HG03342 (cell line): ENCODE data around the gene SOX6.
"Not testable (repeated sequence)": the region's sequence is repeated elsewhere in the genome, so short reads cannot be mapped to it uniquely, and the experiment has no call there.

Experiments
- ATAC-seq: cut with Tn5 transposase; IDR thresholded peaks from one replicate; pipeline ENCODE4 v1.9.1; 2021; ENCODE audit warnings: mild to moderate bottlenecking, moderate library complexity; ENCODE audit not compliant: unreplicated experiment

The SOX6 gene

GRCh38 chr11:16111690-16112089 is 244.7 kb downstream of the SOX6 start:
- ATAC-seq, result no peak

DNA sequence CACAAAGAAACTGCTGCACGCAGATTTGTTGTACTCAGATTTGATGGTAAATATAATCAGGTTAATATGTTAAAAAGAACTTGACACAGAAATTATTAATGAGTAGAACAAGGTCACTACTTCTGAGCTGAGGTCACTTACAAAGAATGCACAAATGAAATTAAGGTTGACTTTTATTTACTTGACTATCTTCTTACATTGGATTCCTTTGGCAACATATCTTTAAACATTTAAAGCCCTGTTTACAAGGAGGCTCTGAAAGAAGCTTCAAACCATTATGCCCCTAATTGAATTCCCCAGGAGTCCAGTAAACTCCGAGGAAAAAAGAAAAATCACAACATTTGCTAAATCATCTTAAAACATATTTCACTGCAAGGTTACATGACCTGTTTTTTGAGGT is 245.5 kb downstream of the SOX6 start:
- ATAC-seq, result no peak

- ATAC-seq, result no peak
Measured at GRCh38 chr11:16099343-16099900, 256.9 kb downstream of the SOX6 start.

DNA sequence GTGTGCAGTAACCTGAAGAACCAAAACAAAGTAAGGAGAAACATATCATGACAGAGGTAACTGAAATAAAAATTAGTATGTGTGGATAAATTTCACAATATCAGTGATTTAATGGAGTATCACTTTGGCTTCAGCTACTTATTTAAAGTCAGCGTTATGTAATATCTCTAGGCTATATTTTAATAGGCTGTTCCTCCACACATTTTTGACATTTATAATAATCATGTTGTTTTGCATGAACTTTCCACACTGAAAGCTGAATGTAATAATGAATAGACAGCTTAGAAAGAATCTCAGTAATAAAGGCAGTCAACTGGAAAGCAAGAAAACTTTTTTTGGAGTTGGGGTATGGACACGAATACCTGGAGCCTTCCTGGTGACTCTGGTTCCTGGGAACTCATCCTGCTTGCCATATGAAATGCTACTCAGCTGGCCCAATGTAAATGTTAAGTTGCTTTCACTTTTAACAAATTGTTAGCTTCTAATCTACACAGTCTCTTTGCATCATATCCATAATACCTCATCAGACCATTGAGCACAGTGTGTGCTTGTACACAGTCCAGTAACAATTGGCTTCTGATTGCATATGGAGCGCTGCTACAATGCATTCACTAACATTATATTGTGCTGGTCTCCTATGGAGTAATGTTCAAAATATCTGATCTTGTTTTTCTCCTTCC is 257.7 kb downstream of the SOX6 start:
- no peak for ATAC-seq

DNA sequence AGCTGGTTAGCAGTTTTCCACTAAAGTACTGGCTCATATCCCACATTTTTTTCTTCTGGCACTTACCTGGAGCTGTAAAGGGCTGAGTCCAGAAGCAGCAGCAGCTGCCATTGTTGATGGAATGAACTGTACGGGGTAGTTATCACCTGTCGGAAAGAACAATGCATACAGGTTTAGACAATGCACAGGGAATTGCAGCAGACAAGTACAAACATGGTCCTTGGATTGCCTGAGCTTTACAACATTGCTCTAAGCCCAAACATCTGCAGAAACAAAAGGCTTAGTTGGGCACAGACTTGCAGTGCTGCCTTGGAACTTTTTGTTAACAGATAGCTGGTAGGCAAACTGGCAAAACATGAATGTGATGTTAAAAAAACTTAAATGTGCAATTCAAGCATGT is 258.8 kb downstream of the SOX6 start:
- ATAC-seq, result no peak

- ATAC-seq, result no peak
Measured at GRCh38 chr11:16096336-16096735, 260.0 kb downstream of the SOX6 start.

GRCh38 chr11:16095756-16096155 is 260.6 kb downstream of the SOX6 start:
- no peak for ATAC-seq

- ATAC-seq, result no peak
Measured at GRCh38 chr11:16093889-16094653, 262.3 kb downstream of the SOX6 start.

DNA sequence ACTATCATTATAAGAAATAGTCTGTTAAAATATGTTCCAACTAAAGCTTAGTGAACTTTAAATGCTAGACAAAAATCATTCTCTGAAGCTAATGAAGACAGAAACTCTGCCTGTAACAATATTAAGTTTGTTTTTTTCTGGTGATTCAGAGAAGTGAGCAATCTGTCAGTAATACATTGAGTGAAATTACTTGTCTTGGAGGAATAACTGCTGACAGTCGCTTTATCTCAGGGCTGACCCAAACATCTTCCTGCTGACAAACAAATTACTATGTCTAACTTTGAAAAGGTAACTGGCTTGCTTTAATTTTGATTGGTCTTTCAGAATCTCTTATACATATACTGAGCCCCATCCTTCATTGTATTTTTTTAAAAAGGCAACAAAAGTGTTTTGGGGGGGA is 264.5 kb downstream of the SOX6 start:
- ATAC-seq, result no peak

GRCh38 chr11:16089481-16089880 is 266.9 kb downstream of the SOX6 start:
- no peak for ATAC-seq

DNA sequence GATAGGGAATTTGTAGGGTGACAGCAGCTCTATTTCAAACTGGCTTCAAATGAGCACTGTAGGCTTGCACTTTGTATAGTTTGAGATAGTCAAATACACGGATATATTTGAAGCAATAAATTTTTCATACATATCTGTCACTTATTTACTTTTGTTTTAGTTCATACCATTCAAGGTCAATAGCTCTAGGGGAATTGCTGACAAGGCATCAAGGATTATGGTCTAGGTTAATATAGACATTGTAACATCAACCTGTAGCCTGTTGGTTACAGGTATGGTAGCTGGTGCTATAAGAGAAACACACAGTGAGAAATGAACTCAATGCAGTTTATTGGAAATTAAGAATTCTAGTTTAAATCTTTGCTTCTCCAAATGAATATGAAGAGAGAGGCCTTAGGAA is 267.6 kb downstream of the SOX6 start:
- ATAC-seq, result no peak

- no peak for ATAC-seq
Measured at GRCh38 chr11:16087886-16088285, 268.5 kb downstream of the SOX6 start.

DNA sequence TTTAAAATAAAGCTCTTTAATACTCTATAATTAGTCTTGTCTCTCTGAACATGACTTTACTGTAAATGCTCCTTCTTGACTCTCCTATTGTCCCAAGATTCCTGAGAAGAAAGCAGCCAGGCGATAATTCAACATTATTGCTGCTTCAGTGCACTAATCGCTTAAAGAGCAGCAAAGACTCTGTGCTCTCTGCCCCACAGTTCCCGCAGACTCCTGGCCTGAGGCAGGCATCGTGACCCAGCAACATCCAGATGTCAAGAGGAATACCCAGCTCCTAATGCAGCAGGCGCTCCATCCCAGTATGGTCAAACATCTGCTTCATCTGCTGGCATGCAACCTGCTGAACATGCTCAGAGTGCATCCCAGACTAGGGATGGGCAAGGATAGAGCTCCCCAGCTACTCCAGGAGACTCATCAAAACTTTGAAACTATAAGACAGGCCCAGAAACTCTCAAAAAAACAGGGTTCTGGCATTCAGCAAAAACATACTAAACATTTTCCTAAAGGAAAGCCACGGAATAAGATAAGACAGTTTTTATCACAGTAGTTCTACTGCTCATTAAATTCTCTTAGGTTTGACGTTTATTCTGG is 270.0 kb downstream of the SOX6 start:
- no peak for ATAC-seq

GRCh38 chr11:16082095-16083055 is 274.0 kb downstream of the SOX6 start:
- no peak for ATAC-seq

- no peak for ATAC-seq
Measured at GRCh38 chr11:16081382-16082094, 274.8 kb downstream of the SOX6 start.

- ATAC-seq, result no peak
Measured at GRCh38 chr11:16080688-16081381, 275.5 kb downstream of the SOX6 start.

GRCh38 chr11:16078936-16079335 is 277.4 kb downstream of the SOX6 start:
- no peak for ATAC-seq

GRCh38 chr11:16070573-16070972 is 285.8 kb downstream of the SOX6 start:
- ATAC-seq, result no peak

- not testable (repeated sequence) for ATAC-seq
Measured at GRCh38 chr11:16067268-16067667, 289.1 kb downstream of the SOX6 start.
